HG02623 (cell line): ENCODE results near the gene IQUB.
"Not testable (repeated sequence)": the region's sequence is repeated elsewhere in the genome, so short reads cannot be mapped to it uniquely, and the experiment has no call there.

ENCODE experiments used
- ATAC-seq: cut with Tn5 transposase; IDR thresholded peaks from one replicate; pipeline ENCODE4 v1.9.1; 2021; ENCODE audit warnings: moderate library complexity; ENCODE audit not compliant: unreplicated experiment

The IQUB gene

GRCh38 chr7:123494193-123494796 lies 40.1 kb downstream of the IQUB start:
- ATAC-seq, result peak; percentile 62

- ATAC-seq, result peak; percentile 64
These were observed 41.9 kb downstream of the IQUB start for GRCh38 chr7:123492485-123492884.

- ATAC-seq, result no peak
These were observed 48.7 kb downstream of the IQUB start for GRCh38 chr7:123485721-123486120.

GRCh38 chr7:123485187-123485586 lies 49.2 kb downstream of the IQUB start:
- ATAC-seq, result no peak

- no peak for ATAC-seq
These were observed 50.2 kb downstream of the IQUB start for GRCh38 chr7:123484199-123484598.

- no peak for ATAC-seq
These were observed 54.3 kb downstream of the IQUB start for GRCh38 chr7:123480107-123480506.

GRCh38 chr7:123478056-123478455 lies 56.3 kb downstream of the IQUB start:
- not testable (repeated sequence) for ATAC-seq

GRCh38 chr7:123472750-123473445 lies 61.5 kb downstream of the IQUB start:
- ATAC-seq, result no peak

GRCh38 chr7:123472327-123472726 lies 62.1 kb downstream of the IQUB start:
- ATAC-seq, result no peak

- no peak for ATAC-seq
These were observed 66.1 kb downstream of the IQUB start for GRCh38 chr7:123468303-123468702.

GRCh38 chr7:123463890-123464289 lies 70.5 kb downstream of the IQUB start:
- no peak for ATAC-seq

- ATAC-seq, result no peak
These were observed 73.8 kb downstream of the IQUB start for GRCh38 chr7:123460616-123461015.

GRCh38 chr7:123455965-123456470 lies 78.4 kb downstream of the IQUB start:
- ATAC-seq, result no peak

GRCh38 chr7:123440101-123440548 lies 94.3 kb downstream of the IQUB start:
- ATAC-seq, result no peak

- no peak for ATAC-seq
These were observed 95.2 kb downstream of the IQUB start for GRCh38 chr7:123439191-123439590.

- ATAC-seq, result no peak
These were observed 96.9 kb downstream of the IQUB start for GRCh38 chr7:123437447-123437995.

GRCh38 chr7:123435080-123435700 lies 99.2 kb downstream of the IQUB start:
- ATAC-seq, result no peak

- no peak for ATAC-seq
These were observed 100.7 kb downstream of the IQUB start for GRCh38 chr7:123433665-123434064.

GRCh38 chr7:123432601-123433000 lies 101.8 kb downstream of the IQUB start:
- no peak for ATAC-seq

GRCh38 chr7:123431075-123431614 lies 103.2 kb downstream of the IQUB start:
- no peak for ATAC-seq

- ATAC-seq, result no peak
These were observed 109.1 kb downstream of the IQUB start for GRCh38 chr7:123425246-123425645.
